Ovary (tissue), 3 donors: Measurements from ENCODE around the gene CREG2.

Experiments
- POLR2A ChIP-seq: fragments of 450-650 bp; IDR thresholded peaks from one replicate; pipeline ENCODE4 v1.6.1; 2017; ENCODE audit warnings: antibody characterized with exemption, mild to moderate bottlenecking, moderate library complexity
- TF ChIP-seq, protein P1 (sequence below), 3 donors: fragments of 450-650 bp in 2 of 3; fragments of 200-600 bp in 1 of 3; IDR thresholded peaks; one replicate each; pipeline versions ENCODE4 v1.5.1 to v1.8.0; 2016 to 2022; ENCODE audit warnings: antibody characterized with exemption in 3 of 3, mild to moderate bottlenecking in 1 of 3
- donor health status: DM: no; HTN: no; CAD: no.

DNA sequence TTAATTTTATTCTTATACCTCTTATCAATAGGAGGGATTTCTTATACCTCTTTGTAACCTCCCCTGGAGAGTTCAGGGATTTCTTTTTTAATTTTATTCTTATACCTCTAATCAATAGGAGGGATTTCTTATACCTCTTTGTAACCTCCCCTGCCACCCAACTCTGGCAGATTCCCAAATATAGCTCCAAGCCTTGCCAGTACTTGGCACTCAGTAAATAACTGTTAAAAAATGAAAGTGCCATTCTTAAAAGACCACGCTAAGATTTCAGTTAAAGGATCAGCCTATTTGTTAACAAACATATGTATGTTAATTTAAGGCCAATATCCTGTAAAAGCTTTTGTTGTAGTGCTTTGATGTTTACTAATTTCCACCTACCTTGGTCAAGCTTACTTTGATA, 83.6 kb downstream of the CREG2 start:
- TF ChIP-seq, protein P1, sequence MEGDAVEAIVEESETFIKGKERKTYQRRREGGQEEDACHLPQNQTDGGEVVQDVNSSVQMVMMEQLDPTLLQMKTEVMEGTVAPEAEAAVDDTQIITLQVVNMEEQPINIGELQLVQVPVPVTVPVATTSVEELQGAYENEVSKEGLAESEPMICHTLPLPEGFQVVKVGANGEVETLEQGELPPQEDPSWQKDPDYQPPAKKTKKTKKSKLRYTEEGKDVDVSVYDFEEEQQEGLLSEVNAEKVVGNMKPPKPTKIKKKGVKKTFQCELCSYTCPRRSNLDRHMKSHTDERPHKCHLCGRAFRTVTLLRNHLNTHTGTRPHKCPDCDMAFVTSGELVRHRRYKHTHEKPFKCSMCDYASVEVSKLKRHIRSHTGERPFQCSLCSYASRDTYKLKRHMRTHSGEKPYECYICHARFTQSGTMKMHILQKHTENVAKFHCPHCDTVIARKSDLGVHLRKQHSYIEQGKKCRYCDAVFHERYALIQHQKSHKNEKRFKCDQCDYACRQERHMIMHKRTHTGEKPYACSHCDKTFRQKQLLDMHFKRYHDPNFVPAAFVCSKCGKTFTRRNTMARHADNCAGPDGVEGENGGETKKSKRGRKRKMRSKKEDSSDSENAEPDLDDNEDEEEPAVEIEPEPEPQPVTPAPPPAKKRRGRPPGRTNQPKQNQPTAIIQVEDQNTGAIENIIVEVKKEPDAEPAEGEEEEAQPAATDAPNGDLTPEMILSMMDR (IDR thresholded peaks at IDR 0.05) = no peak
- no peak for TF ChIP-seq POLR2A
